Measurements from ENCODE around the gene MRPL20. TPM values are rescaled to one million over a fixed set of nuclear protein-coding genes. Genes with fewer than 3 reads are reported as not detected.
A peak's percentile ranks its signal among the peaks of the same experiment; 100 is the strongest.

Gene MRPL20
- total and polyA plus RNA-seq, 9 of the 15 experiments (the other 6 are each of a cell fraction or from before 2014, with no cell fraction given), result 180 to 671 (median 229) TPM

DNA sequence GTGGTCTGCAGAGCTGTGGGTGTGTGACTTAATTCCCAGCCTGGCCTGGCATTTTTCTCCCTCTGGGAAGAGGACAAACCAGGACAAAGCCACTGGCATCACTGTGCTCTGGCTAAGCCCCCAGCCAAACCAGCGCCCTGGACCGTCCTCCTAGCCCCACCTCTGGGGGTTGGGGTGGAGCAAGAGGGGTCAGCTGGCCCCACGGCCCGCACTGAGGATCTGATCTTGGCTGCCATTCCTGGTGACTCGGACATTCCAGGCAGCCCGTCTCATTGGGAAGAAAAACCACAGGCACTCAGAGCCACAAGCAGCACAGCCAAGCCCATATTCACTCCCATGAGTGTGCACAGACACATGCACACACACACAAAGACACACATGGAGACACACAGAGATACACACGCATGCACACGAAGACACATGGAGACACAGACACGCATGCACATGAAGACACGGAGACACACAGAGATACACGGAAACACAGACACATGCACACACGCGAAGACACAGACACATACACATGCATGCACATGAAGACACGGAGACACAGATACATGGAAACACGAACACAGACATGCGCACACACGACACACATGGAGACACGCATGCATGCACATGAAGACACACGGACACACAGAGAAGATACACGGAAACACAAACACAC, 46.5 kb downstream of the MRPL20 start:
- ChIA-PET CTCF (ENCODE audit: low intra/inter-chr PET ratio) (no interaction called here), POLR2A (no interaction called here)
- Histone ChIP-seq H3K4me1 (replicated peaks in 1 of 2; ENCODE audit: control insufficient read depth in 2 of 2, insufficient read depth in 2 of 2, low read length in 2 of 2) (peaks cover 19 to 64% of the 10 kb centered on the region in 2 experiments), H3K27me3 (ENCODE audit: control insufficient read depth in 2 of 2, insufficient read depth in 2 of 2, low read length in 2 of 2) (no peaks in the 10 kb centered on the region; a peak in 1 of 5 replicates), H3K4me2 (ENCODE audit: insufficient read depth, low read length) (no peak overlapping the region), H3K9me3 (replicated peaks; ENCODE audit: control insufficient read depth, insufficient read depth, low read depth, low read length) (0 out of 2 replicates have a peak, but pooled peaks cover 2% of the 10 kb centered on the region), H3K9ac (ENCODE audit: insufficient read depth in 1 of 2, low read depth in 2 of 2, low read length in 2 of 2) (no peak overlapping the region; a peak in 1 of 4 replicates), H3K27ac (ENCODE audit: extremely low read depth, low read depth, low read length) (no peak overlapping the region; the same call in 2 of the 3 replicates), H3K79me2 (ENCODE audit: control insufficient read depth, insufficient read depth, low read length) (peaks cover 10% of the 10 kb centered on the region; the same call in 2 of the 3 replicates), H3K36me3 (ENCODE audit: control insufficient read depth, insufficient read depth, low read length) (no peaks in the 10 kb centered on the region), H4K20me1 (replicated peaks; ENCODE audit: control insufficient read depth, insufficient read depth, low read length) (no peaks in the 10 kb centered on the region), H2AFZ (ENCODE audit: low read depth, low read length) (no peak overlapping the region), H3K4me3 (no peak overlapping the region), H3K9me1 (ENCODE audit: control insufficient read depth, insufficient read depth, low read length) (no peaks in the 10 kb centered on the region)
- in situ Hi-C loops (cut with MboI) (loop anchor here (10.0 kb wide), 1 partner anchor 554 kb away; the partner anchor contains the start of genes CALML6 and TMEM52), intact Hi-C loops (cut with micrococcal nuclease) (no loop called here)
- no peak for DNase-seq (ENCODE audit: extremely low read depth in 1 of 4, low spot score in 3 of 4)
- BruUV-seq (replicated peaks), result no TSS peak
- FAIRE-seq, result peak; percentile 69
- TF ChIP-seq PRPF4 (IDR thresholded peaks at IDR 0.05; ENCODE audit: insufficient read depth, low read depth, low read length, poor library complexity, severe bottlenecking), result no peak
- TF ChIP-seq TSC22D4 (tag; IDR thresholded peaks at IDR 0.05), result peak; percentile 89; the same call in 1 of the 2 replicates
- TF ChIP-seq KDM2B (CRISPR knock-in tag; IDR thresholded peaks at IDR 0.05), result no peak
- 0 out of 2 replicates have a peak, but pooled peaks have one; percentile 42 for TF ChIP-seq HDGF (IDR thresholded peaks at IDR 0.05)
- peak; percentile 23 for TF ChIP-seq ARHGAP35 (IDR thresholded peaks at IDR 0.05; ENCODE audit: partially characterized antibody)
- peak; percentile 74 for TF ChIP-seq PHF20 (IDR thresholded peaks at IDR 0.05; ENCODE audit: partially characterized antibody)
- no peak for TF ChIP-seq SMARCC2 (IDR thresholded peaks at IDR 0.05; ENCODE audit: low read depth)
- 70% methylated on average over 20 of the region's 20 CpGs for WGBS (ENCODE audit: insufficient coverage, low coverage, missing lambda C conversion rate)
- no peak for ATAC-seq
